Activated effector memory CD4-positive, alpha-beta T cell treated with Interleukin-2 at 50 U/mL for 16 hours (primary cell): Measurements from ENCODE around the gene GZMM.
A peak's percentile ranks its signal among the peaks of the same experiment; 100 is the strongest.

Experiments
- DNase-seq: peaks from one replicate; pipeline ENCODE4 v3.0.0-alpha.2; 2020

Gene GZMM

GRCh38 chr19:567296-567900 is 23.5 kb downstream of the GZMM start:
- no peak for DNase-seq

- DNase-seq: no peak
These were observed 26.4 kb downstream of the GZMM start for GRCh38 chr19:570251-570686.

GRCh38 chr19:570937-571565 is 27.2 kb downstream of the GZMM start:
- DNase-seq: peak; percentile 40

- DNase-seq: no peak
These were observed 27.7 kb downstream of the GZMM start for GRCh38 chr19:571566-571974.

- DNase-seq: peak; percentile 97
These were observed 28.4 kb downstream of the GZMM start, which contains the start of gene BSG for GRCh38 chr19:572140-572742. Gene BSG, plus strand, starts transcription at chr19:572596. Its CDS starts 39 bp downstream, at chr19:572635.

GRCh38 chr19:572743-573518 is 29.1 kb downstream of the GZMM start:
- DNase-seq: no peak

- DNase-seq: no peak
These were observed 29.6 kb downstream of the GZMM start for GRCh38 chr19:573519-573825.

- DNase-seq: no peak
These were observed 31.0 kb downstream of the GZMM start for GRCh38 chr19:574658-575526.

GRCh38 chr19:575527-576506 is 32.0 kb downstream of the GZMM start:
- no peak for DNase-seq

GRCh38 chr19:576768-577438 is 33.0 kb downstream of the GZMM start:
- DNase-seq: no peak

- DNase-seq: no peak
These were observed 33.9 kb downstream of the GZMM start for GRCh38 chr19:577439-578392.

GRCh38 chr19:579111-579841 is 35.4 kb downstream of the GZMM start:
- DNase-seq: no peak

GRCh38 chr19:579842-580155 is 35.9 kb downstream of the GZMM start:
- no peak for DNase-seq

- no peak for DNase-seq
These were observed 36.5 kb downstream of the GZMM start for GRCh38 chr19:580274-580835.

GRCh38 chr19:581399-582111 is 37.7 kb downstream of the GZMM start:
- DNase-seq: no peak

- DNase-seq: no peak
These were observed 38.8 kb downstream of the GZMM start for GRCh38 chr19:582497-583197.

- no peak for DNase-seq
These were observed 39.5 kb downstream of the GZMM start for GRCh38 chr19:583198-583967.
